GM18502 (cell line): ENCODE results near the gene FBXL20.
"Not testable (repeated sequence)": the region's sequence is repeated elsewhere in the genome, so short reads cannot be mapped to it uniquely, and the experiment has no call there.

Source experiments
- ATAC-seq: cut with Tn5 transposase; IDR thresholded peaks from one replicate; pipeline ENCODE4 v1.9.1; 2021; ENCODE audit warnings: mild to moderate bottlenecking; ENCODE audit not compliant: unreplicated experiment, poor library complexity

The FBXL20 gene

DNA sequence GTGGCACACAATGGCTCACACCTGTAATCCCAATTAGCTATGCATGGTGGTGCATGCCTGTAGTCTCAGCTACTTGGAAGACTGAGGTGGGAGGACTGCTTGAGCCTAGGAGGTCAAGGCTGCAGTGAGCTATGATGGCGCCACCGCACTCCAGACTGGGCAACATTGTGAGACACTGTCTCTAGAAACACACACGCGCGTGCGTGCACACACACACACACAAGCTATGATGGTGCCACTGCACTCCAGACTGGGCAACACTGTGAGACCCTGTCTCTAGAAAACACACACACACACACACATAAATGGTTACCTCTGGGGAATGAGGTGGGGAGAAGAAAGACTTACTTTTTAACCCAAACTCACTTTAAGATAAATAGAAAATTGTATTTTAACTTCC, 16.4 kb downstream of the FBXL20 start:
- no peak for ATAC-seq

DNA sequence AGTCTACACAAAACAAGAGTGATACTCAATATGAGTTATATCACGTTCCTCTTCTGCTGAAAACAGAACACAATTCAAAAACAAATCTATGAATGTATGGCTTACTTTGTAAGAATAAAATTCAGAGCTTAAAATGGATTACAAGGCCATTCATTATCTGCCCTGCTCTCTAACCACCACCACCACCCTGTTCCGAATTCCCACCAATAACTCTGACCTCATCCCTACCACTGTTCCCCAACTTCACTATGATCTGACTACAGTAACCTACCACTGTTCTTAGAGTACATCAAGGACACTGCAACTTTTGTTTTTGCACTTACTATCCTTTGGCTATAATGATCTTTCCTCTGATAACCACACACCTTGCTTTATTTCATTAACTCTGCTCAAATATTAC, 21.3 kb downstream of the FBXL20 start:
- no peak for ATAC-seq

GRCh38 chr17:39376434-39376833, 25.0 kb downstream of the FBXL20 start:
- no peak for ATAC-seq

- ATAC-seq = not testable (repeated sequence)
Observed at GRCh38 chr17:39367805-39368204, 33.6 kb downstream of the FBXL20 start.

DNA sequence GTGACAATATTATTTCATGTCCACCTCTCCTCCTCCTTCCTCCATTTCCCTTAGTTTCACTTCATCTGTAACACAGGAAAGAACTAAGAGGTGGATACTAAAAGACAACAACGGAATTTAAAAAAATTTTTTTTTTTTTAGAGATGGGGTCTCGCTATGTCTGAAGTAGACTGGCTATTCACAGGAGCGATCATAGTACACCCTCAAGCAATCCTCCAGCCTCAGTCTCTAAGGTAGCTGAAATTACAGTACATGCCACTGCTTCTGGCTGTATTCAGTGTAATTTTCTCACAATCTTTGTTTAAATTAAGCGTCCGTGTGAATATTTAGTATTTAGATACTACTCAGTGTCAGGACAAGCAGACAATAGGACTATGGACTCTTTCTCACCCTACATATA, 35.6 kb downstream of the FBXL20 start:
- no peak for ATAC-seq

- no peak for ATAC-seq
Observed at GRCh38 chr17:39365242-39365641, 36.2 kb downstream of the FBXL20 start.

GRCh38 chr17:39364236-39365025, 37.0 kb downstream of the FBXL20 start:
- ATAC-seq = no peak

DNA sequence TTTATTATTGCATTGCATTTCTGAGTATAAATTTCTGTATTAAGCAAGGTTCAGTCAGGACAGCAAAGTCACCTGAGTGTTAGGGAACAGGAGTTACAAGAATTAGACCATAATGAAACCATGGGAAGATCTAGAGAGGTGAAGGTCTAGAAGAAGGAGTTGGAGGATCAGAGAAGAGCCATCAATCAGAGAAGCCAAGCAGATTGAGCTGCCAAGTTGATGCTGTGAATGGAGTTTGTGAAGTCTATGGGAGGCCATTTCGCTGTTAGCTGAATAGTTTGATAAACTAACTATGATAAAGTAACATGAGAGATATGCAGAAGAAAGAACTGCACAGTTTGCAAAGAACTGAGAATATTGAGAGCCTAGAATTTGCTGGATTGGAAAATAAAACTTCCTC, 40.4 kb downstream of the FBXL20 start:
- no peak for ATAC-seq

DNA sequence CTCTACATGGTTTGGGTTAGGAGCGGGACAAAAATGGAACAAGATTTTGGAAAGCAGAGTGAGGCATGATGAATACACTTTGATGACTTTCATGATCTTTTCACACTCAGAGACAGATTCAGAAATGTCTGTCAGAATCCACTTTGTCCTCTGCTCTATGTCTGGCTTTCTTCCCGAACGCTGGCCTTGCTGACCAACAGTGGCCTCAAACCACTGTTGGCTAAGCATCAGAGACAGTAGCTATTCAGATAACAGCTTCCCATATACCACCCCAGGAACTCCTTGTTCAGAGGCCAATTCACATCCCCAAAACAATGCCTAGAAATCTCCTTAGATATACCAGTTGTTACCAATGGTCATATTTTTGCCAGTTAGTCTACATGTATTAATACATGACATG, 40.9 kb downstream of the FBXL20 start:
- ATAC-seq = no peak

DNA sequence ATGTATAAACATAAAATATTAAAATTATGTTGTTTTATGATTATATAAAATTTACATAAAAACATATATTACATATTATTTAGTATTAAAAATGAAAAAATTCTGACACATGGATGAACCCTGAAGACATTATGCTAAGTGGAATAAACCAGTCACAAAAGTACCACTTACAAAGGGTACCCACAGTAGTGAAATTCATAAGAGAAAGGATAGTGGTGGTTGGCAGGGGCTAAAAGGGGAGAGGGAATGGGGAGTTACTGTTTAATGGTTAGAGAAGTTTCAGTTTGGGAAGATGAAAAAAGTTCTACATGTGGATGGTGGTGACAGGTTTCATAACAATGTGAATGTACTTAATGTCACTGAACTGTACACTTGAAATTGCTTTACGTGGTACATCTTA, 41.4 kb downstream of the FBXL20 start:
- ATAC-seq = no peak

DNA sequence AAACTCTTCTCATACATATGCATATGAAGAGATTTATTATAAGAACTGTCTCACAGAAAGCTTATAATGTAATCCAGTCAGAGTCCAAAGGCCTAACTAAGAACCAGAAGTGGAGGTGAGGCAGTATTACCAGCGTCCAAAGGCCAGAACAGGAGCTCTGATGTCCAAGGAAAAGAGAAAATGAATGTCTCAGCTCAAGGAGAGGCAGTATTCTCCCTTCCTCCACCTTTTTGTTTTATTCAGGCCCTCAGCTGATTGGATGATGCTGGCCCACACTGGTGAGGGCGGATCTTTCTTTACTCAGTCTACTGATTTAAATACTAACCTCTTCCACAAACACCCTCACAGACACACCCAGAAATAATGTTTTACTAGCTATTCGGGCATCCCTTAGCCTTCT, 43.4 kb downstream of the FBXL20 start:
- ATAC-seq = no peak

DNA sequence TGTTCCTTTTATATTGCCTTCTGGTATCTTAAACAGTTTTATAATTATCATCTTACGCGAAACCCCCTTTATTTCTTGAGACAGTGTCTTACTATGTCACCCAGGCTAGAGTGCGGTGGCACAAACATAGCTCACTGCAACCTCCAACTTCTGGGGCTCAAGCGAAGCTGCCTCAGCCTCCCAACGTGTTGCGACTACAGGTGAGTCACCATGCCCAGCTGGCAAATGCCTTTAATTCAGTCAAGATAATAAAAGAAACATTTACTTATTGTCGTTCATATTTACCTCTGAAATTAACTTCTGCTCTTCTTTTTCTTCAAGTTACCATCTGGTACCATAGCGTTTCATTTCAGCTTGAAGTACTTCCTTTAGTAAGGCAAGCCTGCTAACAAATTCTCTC, 43.9 kb downstream of the FBXL20 start:
- no peak for ATAC-seq

- no peak for ATAC-seq
Observed at GRCh38 chr17:39352986-39353385, 48.4 kb downstream of the FBXL20 start.

- no peak for ATAC-seq
Observed at GRCh38 chr17:39352511-39352910, 48.9 kb downstream of the FBXL20 start.

GRCh38 chr17:39351508-39351907, 49.9 kb downstream of the FBXL20 start:
- no peak for ATAC-seq

GRCh38 chr17:39349246-39349645, 52.2 kb downstream of the FBXL20 start:
- no peak for ATAC-seq

DNA sequence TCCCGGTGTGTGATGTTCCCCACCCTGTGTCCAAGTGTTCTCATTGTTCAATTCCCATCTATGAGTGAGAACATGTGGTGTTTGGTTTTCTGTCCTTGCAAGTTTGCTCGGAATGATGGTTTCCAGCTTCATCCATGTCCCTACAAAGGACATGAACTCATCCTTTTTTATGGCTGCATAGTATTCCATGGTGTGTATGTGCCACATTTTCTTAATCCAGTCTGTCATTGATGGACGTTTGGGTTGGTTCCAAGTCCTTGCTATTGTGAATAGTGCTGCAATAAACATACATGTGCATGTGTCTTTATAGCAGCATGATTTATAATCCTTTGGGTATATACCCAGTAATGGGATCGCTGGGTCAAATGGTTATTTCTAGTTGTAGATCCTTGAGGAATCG, 54.6 kb downstream of the FBXL20 start:
- not testable (repeated sequence) for ATAC-seq

GRCh38 chr17:39341541-39341940, 59.9 kb downstream of the FBXL20 start:
- ATAC-seq = no peak

DNA sequence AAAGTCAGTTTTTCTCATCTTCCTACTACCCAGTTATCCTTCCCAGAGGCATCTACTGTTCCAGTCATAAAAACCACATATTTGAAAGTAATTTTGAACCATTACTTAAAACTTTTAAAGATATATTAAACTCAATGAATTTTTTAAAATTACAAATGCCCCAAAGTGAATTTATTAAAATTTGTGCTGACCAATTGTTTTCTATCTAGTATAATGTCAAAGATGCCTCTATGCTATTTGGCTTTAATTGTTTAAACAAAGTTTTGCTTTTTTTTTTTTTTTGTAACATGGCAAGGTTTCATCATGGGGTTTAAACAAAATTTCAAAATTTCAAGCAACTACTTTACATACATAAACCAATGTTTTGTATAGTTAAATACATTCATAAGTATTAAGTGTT, 60.7 kb downstream of the FBXL20 start:
- no peak for ATAC-seq

DNA sequence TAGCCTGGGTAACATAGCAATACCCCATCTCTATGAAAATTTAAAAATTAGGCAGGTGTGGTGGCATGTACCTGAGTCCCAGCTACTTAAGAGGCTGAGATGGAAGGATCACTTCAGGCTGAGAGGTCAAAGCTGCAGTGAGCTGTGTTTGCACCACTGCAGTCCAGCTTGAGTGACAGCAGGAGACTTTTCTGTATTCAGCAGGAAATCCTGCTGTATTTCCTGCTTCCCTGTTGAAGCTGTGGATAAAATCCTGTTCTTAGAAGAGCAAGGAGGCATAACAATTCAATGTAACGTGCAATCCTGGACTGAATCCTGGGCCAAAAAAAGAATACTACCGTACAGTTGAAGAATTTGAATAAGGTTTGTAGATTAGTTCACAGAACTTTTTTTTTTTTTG, 62.2 kb downstream of the FBXL20 start:
- ATAC-seq = no peak

DNA sequence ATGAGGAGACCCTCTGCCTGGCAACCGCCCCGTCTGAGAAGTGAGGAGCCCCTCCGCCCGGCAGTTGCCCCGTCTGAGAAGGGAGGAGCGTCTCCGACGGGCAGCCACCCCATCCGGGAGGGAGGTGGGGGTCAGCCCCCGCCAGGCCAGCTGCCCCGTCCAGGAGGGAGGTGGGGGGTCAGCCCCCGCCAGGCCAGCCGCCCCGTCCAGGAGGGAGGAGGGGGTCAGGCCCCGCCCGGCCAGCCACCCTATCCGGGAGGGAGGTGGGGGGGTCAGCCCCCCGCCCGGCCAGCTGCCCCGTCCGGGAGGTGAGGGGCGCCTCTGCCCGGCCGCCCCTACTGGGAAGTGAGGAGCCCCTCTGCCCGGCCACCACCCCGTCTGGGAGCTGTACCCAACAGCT, 63.8 kb downstream of the FBXL20 start:
- ATAC-seq = not testable (repeated sequence)

DNA sequence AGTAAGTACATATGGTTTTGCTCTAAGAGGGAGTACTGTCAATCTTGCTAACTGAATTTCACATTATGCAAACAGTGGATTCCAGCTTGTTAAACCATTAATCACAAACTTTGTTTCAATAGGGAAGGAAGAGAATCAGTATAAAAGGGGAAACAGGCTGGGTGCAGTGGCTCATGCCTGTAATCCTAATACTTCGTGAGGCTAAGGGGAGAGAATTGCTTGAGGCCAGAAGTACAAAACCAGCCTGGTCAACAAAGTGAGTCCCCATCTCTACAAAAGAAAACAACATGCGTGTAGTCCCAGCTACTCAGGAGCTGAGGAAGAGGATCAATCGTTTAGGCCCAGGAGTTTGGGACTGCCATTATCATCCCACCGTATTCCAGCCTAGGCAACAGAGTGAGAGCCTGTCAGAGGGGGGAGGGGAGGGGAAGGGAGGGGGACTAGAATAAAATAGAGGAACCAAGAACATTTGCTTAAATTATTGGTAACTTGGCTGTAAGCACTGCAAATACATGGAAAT, 65.7 kb downstream of the FBXL20 start:
- no peak for ATAC-seq
